Cardiac fibroblast (primary cell): ENCODE results near the gene PPP1R9A.

ENCODE experiments used
- DNase-seq, 2 donors: peaks; one replicate each; pipeline versions ENCODE4 v3.0.0 to v3.0.0-alpha.2; 2010; ENCODE audit warnings: low read depth in 2 of 2
- H3K4me3 ChIP-seq, 2 donors: replicated peaks in 1 of 2; 1 replicate in 1 of 2; 2 replicates in 1 of 2; pipeline ENCODE4 v1.5.1; 2011; ENCODE audit warnings: low read depth in 2 of 2, low read length in 2 of 2, mild to moderate bottlenecking in 2 of 2, moderate library complexity in 1 of 2
- TF ChIP-seq, protein P1 (sequence below): IDR thresholded peaks from one replicate; pipeline ENCODE4 v1.5.1; 2011; ENCODE audit warnings: low read depth, mild to moderate bottlenecking, low read length, inconsistent platforms

PPP1R9A gene

DNA sequence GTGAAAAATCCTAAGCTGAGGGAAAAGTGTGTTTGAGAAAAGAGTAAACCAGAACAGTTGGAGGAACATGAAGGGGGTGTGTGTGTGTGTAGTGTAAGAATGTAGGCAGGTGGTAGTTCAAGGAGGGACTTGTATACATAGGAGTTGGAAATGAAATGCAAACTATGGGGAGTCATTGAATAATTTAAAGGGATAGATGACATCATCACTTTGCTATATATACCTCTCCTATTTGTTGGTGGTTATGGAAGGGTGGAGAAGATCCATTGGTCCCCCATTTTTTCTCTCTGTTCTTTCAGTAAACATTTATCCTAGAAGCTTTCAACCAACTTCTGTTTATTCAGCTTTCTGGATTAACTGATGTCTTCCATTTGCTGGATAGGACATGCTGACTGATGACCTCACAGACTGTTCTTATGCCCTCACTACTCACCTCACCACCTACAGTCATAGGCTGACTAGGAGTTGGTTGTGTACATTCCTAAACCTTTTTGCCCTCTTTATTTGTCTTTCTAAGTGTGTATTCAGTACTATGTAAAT is 20.8 kb downstream of the PPP1R9A start:
- H3K4me3 ChIP-seq: no peak overlapping the region

DNA sequence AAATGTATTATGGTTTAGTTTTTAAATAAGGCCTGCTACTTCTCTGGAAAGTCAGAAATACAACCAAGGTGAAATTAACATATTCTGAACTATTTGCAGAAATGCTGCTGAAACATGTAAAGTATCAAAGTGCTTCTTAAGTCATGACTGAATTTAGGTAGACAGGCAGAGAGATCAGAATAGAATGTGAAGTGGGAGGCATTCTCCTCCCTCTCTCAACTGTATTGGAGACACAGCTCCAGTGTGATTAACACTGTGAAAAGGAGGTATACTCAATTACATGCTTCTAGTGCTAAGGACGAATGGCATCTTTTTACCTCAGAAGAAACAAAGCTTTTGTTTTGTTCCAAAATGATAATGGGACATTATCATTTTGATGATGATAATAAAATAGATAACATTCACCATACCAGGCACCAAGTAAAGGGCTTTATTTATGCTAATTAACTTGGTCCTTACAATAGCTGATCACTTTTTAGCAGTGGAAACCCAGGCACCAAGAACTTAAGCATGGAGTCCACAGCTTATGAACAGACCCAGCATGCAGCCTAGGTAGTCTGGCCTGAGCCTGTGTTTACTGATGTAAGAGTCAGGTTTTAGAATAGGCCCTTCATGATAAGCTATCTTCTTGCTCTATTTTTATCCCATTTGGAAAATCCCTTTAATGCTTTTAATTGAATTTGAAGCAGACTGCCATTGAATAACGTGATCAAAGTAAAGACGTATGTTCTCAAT is 26.0 kb downstream of the PPP1R9A start:
- no peak for DNase-seq
- H3K4me3 ChIP-seq: no peak overlapping the region
- TF ChIP-seq, protein P1, sequence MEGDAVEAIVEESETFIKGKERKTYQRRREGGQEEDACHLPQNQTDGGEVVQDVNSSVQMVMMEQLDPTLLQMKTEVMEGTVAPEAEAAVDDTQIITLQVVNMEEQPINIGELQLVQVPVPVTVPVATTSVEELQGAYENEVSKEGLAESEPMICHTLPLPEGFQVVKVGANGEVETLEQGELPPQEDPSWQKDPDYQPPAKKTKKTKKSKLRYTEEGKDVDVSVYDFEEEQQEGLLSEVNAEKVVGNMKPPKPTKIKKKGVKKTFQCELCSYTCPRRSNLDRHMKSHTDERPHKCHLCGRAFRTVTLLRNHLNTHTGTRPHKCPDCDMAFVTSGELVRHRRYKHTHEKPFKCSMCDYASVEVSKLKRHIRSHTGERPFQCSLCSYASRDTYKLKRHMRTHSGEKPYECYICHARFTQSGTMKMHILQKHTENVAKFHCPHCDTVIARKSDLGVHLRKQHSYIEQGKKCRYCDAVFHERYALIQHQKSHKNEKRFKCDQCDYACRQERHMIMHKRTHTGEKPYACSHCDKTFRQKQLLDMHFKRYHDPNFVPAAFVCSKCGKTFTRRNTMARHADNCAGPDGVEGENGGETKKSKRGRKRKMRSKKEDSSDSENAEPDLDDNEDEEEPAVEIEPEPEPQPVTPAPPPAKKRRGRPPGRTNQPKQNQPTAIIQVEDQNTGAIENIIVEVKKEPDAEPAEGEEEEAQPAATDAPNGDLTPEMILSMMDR: no peak

More for the DNA sequence above, 20.8 kb downstream of the PPP1R9A start:
- no peak for DNase-seq
- TF ChIP-seq, protein P1: no peak

DNA sequence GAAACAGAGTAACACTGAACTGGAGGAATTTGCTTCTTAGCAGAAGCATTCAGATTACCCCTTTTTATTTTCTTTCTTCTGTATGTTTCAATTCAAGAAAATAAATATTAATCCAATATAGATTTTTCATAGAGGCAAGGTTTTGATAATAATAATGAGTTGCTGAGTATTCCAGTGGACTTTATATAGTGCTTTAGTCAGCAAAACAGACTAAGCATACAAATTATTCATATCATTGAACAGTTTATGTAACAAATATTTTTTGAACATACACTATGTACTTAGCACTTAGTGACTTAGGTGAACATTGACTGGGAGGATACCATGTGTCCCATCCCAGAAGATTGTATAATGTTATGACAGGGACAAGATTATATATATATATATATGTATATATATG is 32.0 kb downstream of the PPP1R9A start:
- no peak for DNase-seq
- no peak overlapping the region for H3K4me3 ChIP-seq
- TF ChIP-seq, protein P1: no peak

DNA sequence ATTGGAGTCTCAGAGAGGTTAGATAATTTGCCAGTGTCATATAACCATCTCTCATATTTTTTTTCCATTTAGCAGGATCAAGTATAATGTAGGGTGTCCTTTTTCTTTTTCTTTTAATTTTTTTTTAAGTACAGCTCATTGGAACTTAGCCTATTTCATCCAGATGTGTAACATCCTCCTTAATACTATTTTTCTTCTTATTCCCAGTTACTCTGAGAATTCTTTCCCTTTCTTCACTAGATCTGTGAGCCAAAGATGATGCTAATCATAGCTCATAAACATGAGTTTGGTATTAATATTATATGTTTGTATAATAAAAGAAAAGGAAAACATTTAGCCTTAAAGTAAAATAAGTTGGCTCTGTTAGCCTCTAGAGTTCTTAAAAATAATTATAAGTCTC is 32.8 kb downstream of the PPP1R9A start:
- DNase-seq: no peak
- H3K4me3 ChIP-seq: no peak overlapping the region
- TF ChIP-seq, protein P1: no peak

DNA sequence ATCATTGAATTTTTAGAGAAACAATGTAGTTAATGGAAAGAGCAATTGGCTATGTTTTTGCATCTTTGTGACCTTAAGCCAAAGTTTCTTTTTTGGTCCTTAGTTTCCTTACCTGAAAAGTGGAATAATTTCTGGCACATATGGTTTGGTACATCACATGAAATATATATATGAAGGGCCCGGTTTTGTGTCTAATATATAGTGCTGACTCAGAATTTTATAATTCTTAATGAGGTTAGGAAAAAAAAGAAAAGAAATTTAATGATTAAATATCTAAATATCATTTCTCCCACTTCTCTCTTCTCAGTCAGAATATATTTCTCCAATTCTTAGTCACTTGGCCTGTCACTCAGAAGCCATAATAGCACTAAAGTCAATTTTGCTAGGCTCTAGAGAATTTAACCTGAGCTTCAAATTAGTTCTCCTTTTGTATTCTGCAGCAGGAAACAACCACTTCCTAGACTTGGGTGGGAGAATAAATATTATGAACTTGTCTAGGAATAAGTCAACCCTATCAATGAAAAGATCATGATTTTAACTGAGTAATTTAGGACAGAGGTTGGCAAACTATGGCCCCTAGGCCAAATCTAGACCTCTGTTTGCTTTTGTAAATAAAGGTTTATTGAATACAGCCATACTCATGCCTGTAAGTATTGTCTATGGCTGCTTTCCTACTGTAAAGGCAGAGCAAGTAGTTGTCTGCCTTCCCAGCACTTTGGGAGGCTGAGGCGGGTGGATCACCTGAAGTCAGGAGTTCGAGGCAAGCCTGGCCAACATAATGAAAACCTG is 34.6 kb downstream of the PPP1R9A start:
- no peak for DNase-seq
- TF ChIP-seq, protein P1: no peak
- H3K4me3 ChIP-seq: no peak overlapping the region

GRCh38 chr7:94943134-94943533 is 35.7 kb downstream of the PPP1R9A start:
- TF ChIP-seq, protein P1: no peak
- no peak for DNase-seq
- H3K4me3 ChIP-seq: no peak overlapping the region
